Measurements from ENCODE around the gene CLCN1.
A peak's percentile ranks its signal among the peaks of the same experiment; 100 is the strongest.

GRCh38 chr7:143321734-143322133 is 5.8 kb downstream of the CLCN1 start:
- TF ChIP-seq POLR2A (IDR thresholded peaks at IDR 0.05; ENCODE audit: low read depth), result no peak
- TF ChIP-seq CTCF (IDR thresholded peaks at IDR 0.05), result peak in 1 of 3 experiments; percentile 25
- TF ChIP-seq EP300 (IDR thresholded peaks at IDR 0.05), result no peak

Data from esophagus muscularis mucosa (tissue), 4 donors.